ENCODE measurements around the gene DCPS.
"Not testable (repeated sequence)": the region's sequence is repeated elsewhere in the genome, so short reads cannot be mapped to it uniquely, and the experiment has no call there.

The DCPS gene

GRCh38 chr11:126303623-126304456, at the start of gene DCPS:
DCPS (plus strand) TSS chr11:126304060; CDS start chr11:126304081, 21 bp downstream.
- peak; percentile 88 for DNase-seq

GRCh38 chr11:126254819-126255218, 49.0 kb upstream of the DCPS start:
- DNase-seq: no peak

- DNase-seq: not testable (repeated sequence)
Observed at GRCh38 chr11:126255507-126255906, 48.4 kb upstream of the DCPS start.

- no peak for DNase-seq
Observed at GRCh38 chr11:126256216-126256615, 47.6 kb upstream of the DCPS start.

GRCh38 chr11:126257144-126257543, 46.7 kb upstream of the DCPS start:
- no peak for DNase-seq

- DNase-seq: no peak
Observed at GRCh38 chr11:126257764-126258163, 46.1 kb upstream of the DCPS start.

- no peak for DNase-seq
Observed at GRCh38 chr11:126262216-126262615, 41.6 kb upstream of the DCPS start.

DNA sequence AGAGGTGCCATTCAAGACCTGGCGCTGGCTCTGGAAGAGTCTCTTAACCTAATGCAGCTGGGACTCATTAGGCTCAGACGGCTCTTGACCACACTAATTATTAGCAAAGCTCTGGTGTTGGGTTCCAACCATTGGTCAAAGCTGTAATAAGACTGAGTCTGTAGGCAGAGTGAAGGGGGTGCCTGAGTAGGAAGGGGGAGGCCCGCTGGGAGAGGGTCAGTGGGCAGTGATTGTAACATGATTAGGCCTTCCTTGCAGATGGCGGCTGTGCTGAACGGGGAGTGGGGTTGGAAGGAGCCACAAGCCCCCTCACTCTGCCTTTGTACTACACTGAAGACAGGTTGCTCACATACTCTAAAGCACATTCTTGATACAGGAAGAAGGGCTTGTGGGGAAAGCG, 40.4 kb upstream of the DCPS start:
- no peak for DNase-seq

DNA sequence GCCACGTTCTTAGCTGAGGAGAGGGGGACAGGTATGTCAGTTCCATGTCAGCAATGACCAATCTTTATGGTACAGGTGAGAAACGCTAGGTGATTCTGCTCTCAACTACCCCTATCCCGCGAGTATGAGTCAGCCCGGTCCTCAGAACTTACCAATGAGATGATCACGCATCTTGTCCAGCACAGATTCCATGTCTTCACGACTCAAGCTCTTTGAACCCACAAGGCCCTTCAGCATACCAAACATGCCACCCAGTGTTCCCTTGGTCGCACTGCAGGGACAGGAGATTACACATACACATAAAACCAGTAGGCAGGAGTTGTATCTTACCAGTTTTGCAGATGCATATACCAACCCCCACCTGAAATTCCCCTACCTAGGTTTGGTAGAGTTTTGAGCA, 38.0 kb upstream of the DCPS start:
- no peak for DNase-seq

DNA sequence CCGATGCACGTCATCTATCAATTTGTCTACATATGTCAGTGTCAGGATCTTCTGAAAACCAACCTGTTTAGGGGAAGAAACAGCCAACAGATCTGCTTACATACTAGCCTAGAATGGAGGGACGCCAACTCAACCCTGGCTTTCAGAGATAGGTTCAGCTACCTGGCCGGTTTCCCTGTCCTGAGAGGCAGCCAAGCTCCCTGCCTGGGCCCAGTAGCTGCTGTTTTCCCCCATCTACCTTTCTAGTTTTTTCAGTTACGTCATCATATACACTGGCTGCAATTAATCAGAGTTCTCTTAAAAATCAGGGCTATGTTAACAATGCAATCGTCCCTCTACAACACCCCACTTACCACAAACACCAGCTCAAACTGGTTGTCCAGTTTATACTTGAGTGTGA, 36.2 kb upstream of the DCPS start:
- DNase-seq: no peak

DNA sequence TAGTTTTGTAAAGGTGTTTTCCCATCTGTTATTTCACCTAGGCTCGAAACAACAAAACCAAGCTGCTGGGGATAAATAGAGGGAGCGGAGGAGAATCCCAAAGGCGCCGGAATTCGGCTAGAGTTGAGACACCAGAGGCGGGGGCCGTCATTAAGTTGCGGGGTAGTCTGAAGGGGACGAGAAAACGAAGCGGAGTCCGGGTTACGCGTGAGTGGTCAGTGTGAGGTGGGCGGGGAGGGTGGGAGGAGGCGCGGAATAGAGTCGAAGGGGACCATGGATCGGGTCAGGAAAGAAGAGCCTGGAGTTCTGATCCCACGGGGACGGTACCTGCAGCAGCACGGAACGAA, 35.5 kb upstream of the DCPS start:
- no peak for DNase-seq

- peak; percentile 99 for DNase-seq
Observed at GRCh38 chr11:126268708-126269579, 34.9 kb upstream of the DCPS start, which contains the start of the genes FOXRED1 and SRPRA. FOXRED1 (plus strand) TSS chr11:126269154; CDS start chr11:126269207, 53 bp downstream. SRPRA (minus strand) TSS chr11:126268895; CDS start chr11:126268804, 91 bp downstream.

DNA sequence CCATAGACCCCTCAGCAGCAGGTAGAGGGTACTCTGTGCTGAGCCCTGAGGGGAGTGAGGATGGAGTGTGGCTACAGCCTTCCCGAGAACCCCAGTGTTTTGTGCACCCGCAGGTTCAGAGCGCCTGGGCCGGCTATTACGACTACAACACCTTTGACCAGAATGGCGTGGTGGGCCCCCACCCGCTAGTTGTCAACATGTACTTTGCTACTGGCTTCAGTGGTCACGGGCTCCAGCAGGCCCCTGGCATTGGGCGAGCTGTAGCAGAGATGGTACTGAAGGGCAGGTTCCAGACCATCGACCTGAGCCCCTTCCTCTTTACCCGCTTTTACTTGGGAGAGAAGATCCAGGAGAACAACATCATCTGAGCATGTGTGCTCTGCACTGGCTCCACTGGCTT, 26.5 kb upstream of the DCPS start:
- no peak for DNase-seq

GRCh38 chr11:126277780-126278179, 26.1 kb upstream of the DCPS start:
- DNase-seq: no peak

GRCh38 chr11:126279191-126279590, 24.7 kb upstream of the DCPS start:
- no peak for DNase-seq

DNA sequence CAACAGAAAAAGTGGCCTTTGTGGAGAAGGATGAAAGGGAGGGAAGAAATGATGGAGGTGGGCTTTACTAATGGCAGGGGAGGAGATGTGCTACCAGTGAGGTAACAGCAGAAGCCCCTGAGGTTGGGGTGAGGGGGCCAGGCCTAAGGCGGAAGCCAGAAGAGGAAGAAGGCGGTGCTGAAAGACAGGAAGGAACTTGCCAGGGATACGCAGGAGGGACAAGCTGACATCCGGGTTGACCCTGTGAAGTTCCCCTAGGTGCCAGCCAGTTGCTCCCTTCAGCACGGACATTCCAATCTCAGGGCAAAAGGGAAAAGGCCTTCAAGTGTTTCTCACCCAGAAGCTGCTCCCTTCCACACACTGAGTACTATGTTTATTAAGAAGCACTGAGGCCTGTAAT, 23.3 kb upstream of the DCPS start:
- no peak for DNase-seq

DNA sequence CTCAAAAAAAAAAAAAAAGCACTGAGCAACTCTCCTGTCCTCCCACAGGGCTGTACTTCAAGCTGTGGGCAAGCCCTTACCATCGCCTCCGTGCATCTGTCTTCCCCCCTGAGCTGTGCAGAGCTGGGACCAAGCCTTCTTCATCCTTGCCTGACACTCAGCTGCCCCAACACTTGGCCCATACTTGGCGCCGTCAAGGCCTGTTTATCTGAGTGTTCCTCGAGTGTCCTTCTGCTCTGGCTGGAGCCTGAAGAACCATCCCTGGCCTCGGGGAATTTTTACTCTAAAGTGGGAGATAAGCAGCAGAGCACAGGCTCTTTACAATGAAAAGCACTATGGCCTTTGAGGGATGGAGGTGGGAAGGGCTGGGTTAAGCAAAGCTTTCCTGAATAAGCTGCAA, 22.6 kb upstream of the DCPS start:
- DNase-seq: no peak

DNA sequence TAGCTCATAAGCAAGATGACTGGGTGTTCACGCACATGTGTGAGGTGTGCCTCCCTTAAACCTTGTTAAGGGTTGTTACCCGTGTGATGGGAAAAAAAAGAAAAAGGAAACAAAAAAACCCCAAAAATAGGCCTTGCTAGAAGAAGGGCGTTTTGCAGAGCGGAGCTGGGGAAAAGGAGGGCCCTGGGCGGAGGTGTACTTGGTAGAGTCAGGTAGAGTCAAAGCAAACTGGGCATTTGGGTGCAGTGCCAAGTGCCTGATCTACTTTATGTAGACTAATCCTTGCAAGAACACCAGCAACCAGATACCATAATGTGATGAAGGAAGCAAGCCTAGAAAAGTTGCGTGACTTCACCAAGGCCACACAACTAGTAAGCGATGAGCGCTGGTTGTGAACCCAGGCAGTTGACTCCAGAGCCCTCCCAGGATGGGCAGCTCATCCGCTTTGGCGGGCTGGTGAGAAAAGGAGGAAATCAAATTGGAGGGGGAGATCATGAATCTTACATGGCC, 22.1 kb upstream of the DCPS start:
- no peak for DNase-seq

GRCh38 chr11:126282361-126282735, 21.5 kb upstream of the DCPS start:
- peak; percentile 38 for DNase-seq

DNA sequence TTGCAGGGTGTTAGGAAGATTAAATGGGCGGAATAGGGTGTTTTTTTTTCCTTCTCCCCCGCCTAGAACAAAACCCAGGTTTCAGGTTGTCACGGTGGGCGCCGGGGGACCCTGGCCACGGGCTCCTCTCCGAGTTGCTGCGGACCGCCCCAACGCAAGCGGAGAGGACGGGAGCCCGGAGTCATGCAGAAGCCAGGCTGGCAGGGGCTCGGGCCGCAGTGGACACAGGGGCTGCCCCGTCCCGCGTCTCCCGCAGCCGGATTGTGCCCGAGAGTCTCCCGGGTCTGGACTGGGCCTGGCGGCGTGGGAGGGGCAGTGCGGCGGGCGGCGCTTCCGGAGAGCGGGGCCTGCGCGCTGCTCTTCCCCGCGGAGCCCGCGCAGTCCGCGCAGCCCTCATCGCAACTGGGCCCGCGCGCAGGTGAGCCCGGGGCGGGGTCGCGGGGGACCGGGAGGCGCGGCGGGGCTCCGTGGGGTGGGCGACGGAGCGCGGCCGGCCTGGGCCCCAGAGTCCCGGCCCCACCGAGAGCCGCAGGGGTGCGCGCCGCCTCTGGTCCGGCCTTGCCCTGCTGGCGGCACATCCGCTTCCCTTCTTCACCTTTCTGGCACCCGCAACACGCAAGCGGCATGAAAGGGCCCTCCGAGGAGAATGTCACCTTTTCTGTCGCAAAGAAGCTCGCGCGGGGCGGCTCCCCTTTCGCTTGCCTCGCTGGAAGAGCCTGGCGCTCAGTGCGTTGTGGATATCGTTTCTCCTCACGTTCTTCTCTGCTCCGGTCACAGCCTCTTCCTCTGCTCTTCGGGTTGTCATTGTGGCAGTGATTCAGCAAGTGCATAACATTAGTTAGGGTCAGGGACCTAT, 20.9 kb upstream of the DCPS start, which contains the start of gene TIRAP:
TIRAP (plus strand) TSS at position 358 of the 856 bp plus-strand sequence. CDS start 7,802 bp downstream, outside the sequence.
- peak; percentile 69 for DNase-seq

- peak; percentile 84 for DNase-seq
Observed at GRCh38 chr11:126284829-126285228, 19.0 kb upstream of the DCPS start.

GRCh38 chr11:126288237-126288636, 15.6 kb upstream of the DCPS start:
- no peak for DNase-seq

DNA sequence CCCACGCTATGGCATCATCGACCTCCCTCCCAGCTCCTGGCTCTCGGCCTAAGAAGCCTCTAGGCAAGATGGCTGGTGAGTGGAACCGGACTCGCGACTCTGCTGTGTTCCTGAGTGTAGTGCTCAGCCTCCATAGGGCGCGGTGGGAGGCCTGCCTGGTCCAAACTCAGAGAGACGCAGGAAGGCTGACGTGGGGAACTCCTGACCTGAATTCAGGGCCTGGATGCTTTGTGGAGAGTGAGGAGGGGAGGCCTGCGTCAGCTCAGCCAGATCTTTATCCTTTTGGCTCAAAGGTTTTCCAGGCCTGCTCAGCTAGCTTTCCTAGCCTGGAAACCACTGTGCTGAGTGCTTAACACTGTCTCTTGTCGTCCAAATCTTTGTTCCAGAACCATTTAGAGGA, 13.0 kb upstream of the DCPS start:
- no peak for DNase-seq
